NT2/D1 (cell line): ENCODE measurements around the gene C19orf38.

Experiments
- SUZ12 ChIP-seq: IDR thresholded peaks from 2 replicates; pipeline ENCODE4 v1.6.1; 2011; ENCODE audit not compliant: insufficient read length, insufficient read depth; ENCODE audit errors: extremely low read depth
- YY1 ChIP-seq: IDR thresholded peaks from 2 replicates; pipeline ENCODE4 v1.6.1; 2011; ENCODE audit not compliant: insufficient read length, insufficient read depth

GRCh38 chr19:10815969-10816644, 32.1 kb upstream of the C19orf38 start:
- TF ChIP-seq YY1 (no peak), SUZ12 (no peak)
